ENCODE results near the gene BCR. TPM values are rescaled to one million over a fixed set of nuclear protein-coding genes. Genes with fewer than 3 reads are reported as not detected.

Gene BCR
- total and polyA plus RNA-seq, 2 of the 13 experiments (the other 11 are each of a cell fraction or from before 2014, with no cell fraction given) = 19.9 to 33.6 TPM

GRCh38 chr22:23262518-23263332 is 82.4 kb downstream of the BCR start:
- no TSS peak for BruUV-seq (replicated peaks)
- ATAC-seq = no peak
- 98% methylated on average over 55 of the region's 60 CpGs for WGBS (ENCODE audit: low lambda C conversion rate)

More at GRCh38 chr22:23262518-23263332, 82.4 kb downstream of the BCR start:
- Histone ChIP-seq H3K4me2 (ENCODE audit: low read depth, low read length) (no peak overlapping the region), H3K9me3 (ENCODE audit: low read length) (no peaks in the 10 kb centered on the region), H3K9ac (ENCODE audit: insufficient read depth, low read depth, low read length) (no peak overlapping the region), H4K20me1 (ENCODE audit: insufficient read depth, low read length) (no peaks in the 10 kb centered on the region; the same call in 1 of the 2 replicates), H3K79me2 (ENCODE audit: insufficient read depth, low read length) (no peaks in the 10 kb centered on the region), H3K4me3 (replicated peaks in 1 of 3; ENCODE audit: insufficient read depth in 1 of 3, low read depth in 2 of 3, low read length in 3 of 3) (no peak overlapping the region), H3K36me3 (replicated peaks in 1 of 2; ENCODE audit: control insufficient read depth in 1 of 2, insufficient read depth in 2 of 2, low read length in 2 of 2) (peaks cover 25 to 80% of the 10 kb centered on the region in 2 experiments; a peak in 4 of 5 replicates), H3K27ac (ENCODE audit: extremely low read length, insufficient read depth, low read length) (no peak overlapping the region), H3K27me3 (ENCODE audit: control insufficient read depth in 1 of 2, insufficient read depth in 2 of 2, low read length in 2 of 2) (no peaks in the 10 kb centered on the region), H2AFZ (ENCODE audit: low read length) (no peak overlapping the region), H3K4me1 (ENCODE audit: insufficient read depth, low read length) (no peaks in the 10 kb centered on the region)
- no peak for TF ChIP-seq TRIM24 (CRISPR knock-in tag; IDR thresholded peaks at IDR 0.05)
- TF ChIP-seq ZNF597 (CRISPR knock-in tag; IDR thresholded peaks at IDR 0.05) = no peak
- no peak for TF ChIP-seq ATF7 (IDR thresholded peaks at IDR 0.05)
- TF ChIP-seq ATF7 (CRISPR knock-in tag; IDR thresholded peaks at IDR 0.05) = no peak
- TF ChIP-seq KLF15 (CRISPR knock-in tag; IDR thresholded peaks at IDR 0.05; ENCODE audit: borderline replicate concordance) = no peak
- TF ChIP-seq RFX1 (IDR thresholded peaks at IDR 0.05) = no peak
- TF ChIP-seq ZNF281 (CRISPR knock-in tag; IDR thresholded peaks at IDR 0.05; ENCODE audit: borderline replicate concordance) = no peak
- TF ChIP-seq ZNF841 (CRISPR knock-in tag; IDR thresholded peaks at IDR 0.05; ENCODE audit: borderline replicate concordance) = no peak
- TF ChIP-seq SIN3B (IDR thresholded peaks at IDR 0.05; ENCODE audit: low read length) = no peak
- no peak for TF ChIP-seq ZNF713 (CRISPR knock-in tag; IDR thresholded peaks at IDR 0.05)
- TF ChIP-seq NFRKB (IDR thresholded peaks at IDR 0.05) = no peak
- no peak for TF ChIP-seq ATF2 (CRISPR knock-in tag; IDR thresholded peaks at IDR 0.05)
- no peak for TF ChIP-seq ERF (CRISPR knock-in tag; IDR thresholded peaks at IDR 0.05)
- TF ChIP-seq ZNF547 (CRISPR knock-in tag; IDR thresholded peaks at IDR 0.05) = no peak
- TF ChIP-seq MED8 (CRISPR knock-in tag; IDR thresholded peaks at IDR 0.05; ENCODE audit: insufficient replicate concordance) = no peak
- TF ChIP-seq ZNF772 (CRISPR knock-in tag; IDR thresholded peaks at IDR 0.05) = no peak
- no peak for TF ChIP-seq KLF12 (CRISPR knock-in tag; IDR thresholded peaks at IDR 0.05; ENCODE audit: borderline replicate concordance)
- no peak for TF ChIP-seq KLF13 (CRISPR knock-in tag; IDR thresholded peaks at IDR 0.05)
- no peak for TF ChIP-seq CENPT (CRISPR knock-in tag; IDR thresholded peaks at IDR 0.05; ENCODE audit: low read depth)
- intact Hi-C loops (cut with micrococcal nuclease; ENCODE audit: unreplicated experiment) = no loop called here
- in situ Hi-C loops (cut with HindIII; ENCODE audit: extremely low pct_ligation_motif_present, low pct_unique_long_range_greater_than_20kb) = no loop called here
- DNase-seq (ENCODE audit: low spot score) (no peak), FAIRE-seq (no peak)
- ChIA-PET CTCF (ENCODE audit: low intra/inter-chr PET ratio, low total read pairs) (no interaction called here), POLR2A (no interaction called here)
